Measurements from ENCODE around the gene CACNA1E.

Gene CACNA1E

DNA sequence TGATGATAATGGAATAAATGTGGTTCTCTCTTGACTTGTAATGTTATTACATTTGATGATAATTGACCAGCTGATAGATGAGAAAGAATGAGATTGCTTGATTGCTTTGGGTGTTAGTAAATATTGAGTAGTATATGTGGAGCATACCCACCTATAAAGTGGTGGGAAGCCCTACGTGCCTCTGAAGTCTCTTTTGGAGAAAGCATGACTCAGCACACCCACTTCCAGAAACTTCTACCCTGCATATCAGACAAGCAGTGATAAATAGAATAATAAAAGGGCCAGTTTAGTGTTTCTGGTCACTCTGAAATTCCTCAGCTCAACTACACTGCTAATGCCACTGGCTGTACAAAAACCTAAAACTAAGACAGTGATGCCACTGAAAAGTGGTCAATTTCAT lies 289.4 kb downstream of the CACNA1E start:
- TF ChIP-seq, protein P1, sequence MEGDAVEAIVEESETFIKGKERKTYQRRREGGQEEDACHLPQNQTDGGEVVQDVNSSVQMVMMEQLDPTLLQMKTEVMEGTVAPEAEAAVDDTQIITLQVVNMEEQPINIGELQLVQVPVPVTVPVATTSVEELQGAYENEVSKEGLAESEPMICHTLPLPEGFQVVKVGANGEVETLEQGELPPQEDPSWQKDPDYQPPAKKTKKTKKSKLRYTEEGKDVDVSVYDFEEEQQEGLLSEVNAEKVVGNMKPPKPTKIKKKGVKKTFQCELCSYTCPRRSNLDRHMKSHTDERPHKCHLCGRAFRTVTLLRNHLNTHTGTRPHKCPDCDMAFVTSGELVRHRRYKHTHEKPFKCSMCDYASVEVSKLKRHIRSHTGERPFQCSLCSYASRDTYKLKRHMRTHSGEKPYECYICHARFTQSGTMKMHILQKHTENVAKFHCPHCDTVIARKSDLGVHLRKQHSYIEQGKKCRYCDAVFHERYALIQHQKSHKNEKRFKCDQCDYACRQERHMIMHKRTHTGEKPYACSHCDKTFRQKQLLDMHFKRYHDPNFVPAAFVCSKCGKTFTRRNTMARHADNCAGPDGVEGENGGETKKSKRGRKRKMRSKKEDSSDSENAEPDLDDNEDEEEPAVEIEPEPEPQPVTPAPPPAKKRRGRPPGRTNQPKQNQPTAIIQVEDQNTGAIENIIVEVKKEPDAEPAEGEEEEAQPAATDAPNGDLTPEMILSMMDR (IDR thresholded peaks at IDR 0.05): no peak

DNA sequence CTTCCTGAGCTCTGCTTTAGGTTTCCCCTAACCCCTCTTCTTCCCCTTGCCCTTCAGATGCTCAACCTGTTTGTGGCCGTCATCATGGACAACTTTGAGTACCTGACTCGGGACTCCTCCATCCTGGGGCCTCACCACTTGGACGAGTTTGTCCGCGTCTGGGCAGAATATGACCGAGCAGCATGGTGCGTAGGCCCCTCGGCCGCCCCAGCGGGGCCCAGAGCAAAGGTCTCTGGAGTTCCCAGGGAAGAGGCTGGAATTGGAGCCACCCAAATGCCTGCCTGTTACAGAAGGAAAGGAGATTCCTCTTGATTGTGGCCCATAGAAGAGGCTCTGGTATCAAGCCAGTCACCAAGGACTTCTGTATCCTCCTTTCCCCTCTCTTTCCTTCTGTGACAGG lies 292.7 kb downstream of the CACNA1E start:
- TF ChIP-seq, protein P1 (IDR thresholded peaks at IDR 0.05): no peak

DNA sequence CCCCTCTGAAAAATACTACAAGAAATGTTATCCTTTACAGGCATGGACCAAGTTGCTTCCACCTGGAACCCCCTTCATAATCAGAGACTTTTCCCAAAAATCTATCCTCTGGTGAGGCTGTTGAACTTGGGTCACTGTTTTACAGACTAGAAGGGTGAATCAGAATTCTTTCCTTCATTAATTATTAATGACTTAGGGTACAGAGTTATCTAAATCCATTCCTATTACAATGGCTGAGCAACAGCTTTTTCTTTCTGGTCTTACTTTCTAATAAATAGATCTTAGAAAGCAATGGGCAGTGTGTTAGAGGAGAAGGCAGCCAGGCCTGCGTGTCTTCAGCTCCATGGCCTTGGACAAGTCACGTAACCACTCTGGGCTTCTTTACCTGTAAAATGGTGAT lies 294.0 kb downstream of the CACNA1E start:
- TF ChIP-seq, protein P1 (IDR thresholded peaks at IDR 0.05): no peak

DNA sequence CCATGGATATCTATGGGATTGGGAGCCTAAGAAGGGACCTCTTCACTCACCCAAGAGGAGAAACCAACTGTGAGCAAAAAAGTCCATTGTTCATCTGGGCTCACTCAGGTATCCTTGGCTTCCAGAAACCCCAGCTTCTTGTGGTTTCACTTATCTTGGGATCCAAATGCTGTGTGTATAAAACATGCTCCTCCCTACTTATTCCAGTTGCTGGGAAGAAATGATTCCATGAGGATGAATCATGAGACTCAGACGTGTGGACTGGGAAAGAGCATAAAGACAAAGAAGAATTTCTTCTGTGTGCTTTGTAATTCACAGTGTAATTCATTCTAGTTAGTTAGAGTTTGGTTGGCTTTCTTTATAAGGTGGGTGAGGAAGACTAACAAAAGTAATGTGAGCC lies 294.5 kb downstream of the CACNA1E start:
- TF ChIP-seq, protein P1 (IDR thresholded peaks at IDR 0.05): no peak

DNA sequence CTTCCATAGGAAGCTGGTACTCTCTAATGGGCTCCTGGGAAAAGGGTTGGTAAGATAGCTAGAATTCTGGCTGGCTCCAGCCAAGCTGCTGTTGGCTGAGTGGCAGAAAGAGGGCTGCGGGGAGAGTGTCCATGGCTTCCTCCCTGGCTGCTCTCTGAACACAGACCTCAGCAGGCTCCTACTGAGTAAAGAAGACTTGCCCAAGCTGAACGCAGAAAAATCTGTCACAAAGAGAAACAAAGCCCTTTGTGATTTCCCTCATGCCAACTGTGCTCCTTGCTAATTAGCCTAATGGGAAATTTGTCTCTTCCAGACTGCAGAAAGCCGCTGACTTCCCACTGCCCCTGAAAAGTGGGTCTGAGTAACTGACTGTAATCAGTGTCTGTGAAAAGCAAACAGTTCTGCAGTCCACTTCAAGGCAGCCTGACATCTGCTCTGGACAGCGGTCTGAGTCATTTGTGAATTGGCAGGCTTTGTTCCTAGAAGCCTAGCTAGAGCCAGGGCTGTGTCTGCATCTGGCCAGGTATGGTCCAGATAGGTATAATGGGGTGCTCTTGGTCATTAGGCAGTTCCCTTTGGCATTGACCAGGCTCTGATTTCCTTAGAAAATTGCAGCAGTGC lies 295.4 kb downstream of the CACNA1E start:
- TF ChIP-seq, protein P1 (IDR thresholded peaks at IDR 0.05): no peak

DNA sequence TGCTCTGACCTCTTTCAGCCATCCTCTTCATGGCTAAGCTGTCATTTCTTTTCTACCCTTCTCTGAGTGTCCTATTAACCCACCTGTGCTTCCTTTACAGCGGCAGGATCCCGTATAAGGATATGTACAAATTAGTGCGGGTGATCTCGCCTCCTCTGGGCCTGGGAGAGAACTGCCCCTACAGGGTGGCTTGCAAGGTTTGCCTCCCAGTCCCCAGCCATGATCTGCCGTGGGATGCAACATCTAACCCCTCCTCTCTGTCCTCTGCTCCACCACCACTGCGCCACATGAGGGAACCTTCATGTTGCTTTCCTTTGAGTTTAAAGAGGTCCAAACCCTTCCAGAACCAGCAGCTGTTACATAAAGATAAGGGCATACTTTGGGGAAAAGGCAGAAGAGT lies 296.0 kb downstream of the CACNA1E start:
- TF ChIP-seq, protein P1 (IDR thresholded peaks at IDR 0.05): no peak

DNA sequence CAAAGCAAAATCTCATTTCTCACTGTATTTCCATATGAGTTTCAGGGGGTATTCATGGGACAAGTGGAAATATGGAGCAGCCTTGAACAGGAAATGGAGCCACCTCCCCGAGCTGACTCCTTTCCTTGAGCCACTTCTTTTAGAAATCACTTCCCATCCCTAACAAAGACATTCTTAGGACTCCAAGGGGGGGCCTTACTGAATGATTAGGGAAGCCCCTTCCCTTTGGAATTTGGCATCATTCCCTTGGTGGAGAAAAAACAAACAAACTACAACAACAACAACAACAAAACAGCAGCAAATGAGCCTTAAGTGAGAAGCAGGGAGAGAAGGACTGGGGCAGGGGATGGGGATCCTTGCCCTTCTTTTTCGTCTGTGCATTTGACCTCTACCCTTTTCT lies 299.9 kb downstream of the CACNA1E start:
- TF ChIP-seq, protein P1 (IDR thresholded peaks at IDR 0.05): no peak
